Testis (tissue), 3 donors: ENCODE data around the gene FMNL2. TPM values are rescaled to one million over a fixed set of nuclear protein-coding genes. Genes with fewer than 3 reads are reported as not detected.

Experiments used
- DNase-seq: peaks from one replicate; pipeline ENCODE4 v3.0.0-alpha.2; 2019
- H3K27ac ChIP-seq, 2 donors: fragments of 200-600 bp; sonication (generic); one replicate each; pipeline ENCODE4 v1.5.1; 2019
- H3K27me3 ChIP-seq: fragments of 200-600 bp; sonication (generic); one replicate; pipeline ENCODE4 v1.5.1; 2019
- H3K36me3 ChIP-seq: fragments of 200-600 bp; sonication (generic); one replicate; pipeline ENCODE4 v1.5.1; 2017; ENCODE audit warnings: low read depth; ENCODE audit errors: missing control alignments
- H3K4me1 ChIP-seq: fragments of 200-600 bp; sonication (generic); one replicate; pipeline ENCODE4 v1.5.1; 2019
- H3K4me3 ChIP-seq, 2 donors: fragments of 200-600 bp; sonication (generic); one replicate each; pipeline ENCODE4 v1.5.1; 2017 to 2019
- H3K9me3 ChIP-seq: fragments of 200-600 bp; sonication (generic); one replicate; pipeline ENCODE4 v1.5.1; 2017
- CTCF ChIP-seq, 3 experiments: fragments of 450-650 bp in 2 of 3; fragments of 200-600 bp in 1 of 3; sonication (generic) in 1 of 3; IDR thresholded peaks; one replicate each; pipeline ENCODE4 v1.5.1; 2016 to 2019; ENCODE audit warnings: antibody characterized with exemption in 3 of 3, mild to moderate bottlenecking in 2 of 3, moderate library complexity in 1 of 3
- POLR2A ChIP-seq: fragments of 450-650 bp; IDR thresholded peaks from one replicate; pipeline ENCODE4 v1.6.1; 2017; ENCODE audit warnings: antibody characterized with exemption, mild to moderate bottlenecking, moderate library complexity
- WGBS, 2 donors: methylation state at CpG; one replicate each; pipeline ENCODE4 v1.1.5; 2018; 5-methylcytosine and 5-hydroxymethylcytosine counted together
- intact Hi-C: fragments of 100-400 bp; cut with DNase I; formaldehyde crosslinking; loops from one replicate; pipeline ENCODE4 v1.15.1; 2023; ENCODE audit warnings: low total_unique reads
- polyA plus RNA-seq: library from polyadenylated mRNA; stranded (reverse); fragments of 350-450 nt; fragmentation: Illumina TruSeq; extraction: RNeasy Lipid Tissue Mini Kit (QIAGEN cat#74804); gene quantifications from one replicate; pipeline ENCODE4 v1.2.3, GENCODE V29; 2014; ENCODE audit warnings: low read depth, low replicate concordance; ENCODE audit not compliant: insufficient read depth
- total RNA-seq, 2 donors: library from RNA; depleted of rRNA; stranded (reverse); fragments of >200 nt; gene quantifications; one replicate each; pipeline ENCODE4 v1.2.3, GENCODE V29; 2016

Gene FMNL2
- total and polyA plus RNA-seq, 3 donors from 2014 or later, result 15.4 to 19.8 (median 16.8) TPM

- no peak overlapping the region for H3K27ac ChIP-seq
- WGBS, 2 donors, result 67 to 77% methylated on average over 3 of the region's 3 CpGs
- TF ChIP-seq CTCF (IDR thresholded peaks at IDR 0.05) (no peak), POLR2A (no peak)
- no peaks in the 10 kb centered on the region for H3K9me3 ChIP-seq
- peaks cover 10% of the 10 kb centered on the region for H3K4me1 ChIP-seq
- no peaks in the 10 kb centered on the region for H3K27me3 ChIP-seq
- DNase-seq, result no peak
- no peak overlapping the region for H3K4me3 ChIP-seq
- H3K36me3 ChIP-seq, result no peaks in the 10 kb centered on the region
- intact Hi-C loops, result no loop called here
Measured at GRCh38 chr2:152504618-152505017, 169.6 kb downstream of the FMNL2 start.

GRCh38 chr2:152505495-152505906 is 170.5 kb downstream of the FMNL2 start:
- Histone ChIP-seq H3K4me3 (no peak overlapping the region), H3K27me3 (no peaks in the 10 kb centered on the region), H3K4me1 (peaks cover 4% of the 10 kb centered on the region), H3K9me3 (no peaks in the 10 kb centered on the region), H3K27ac (peak overlapping the region in 1 of 2 donors; percentile 21), H3K36me3 (no peaks in the 10 kb centered on the region)
- TF ChIP-seq CTCF (IDR thresholded peaks at IDR 0.05) (no peak), POLR2A (no peak)
- peak; percentile 65 for DNase-seq
- intact Hi-C loops, result no loop called here
- 35% methylated on average over 9 of the region's 9 CpGs for WGBS, 2 donors

- Histone ChIP-seq H3K36me3 (no peaks in the 10 kb centered on the region), H3K27me3 (no peaks in the 10 kb centered on the region), H3K4me3 (no peak overlapping the region), H3K27ac (no peak overlapping the region), H3K9me3 (no peaks in the 10 kb centered on the region), H3K4me1 (peaks cover 3% of the 10 kb centered on the region)
- intact Hi-C loops, result no loop called here
- 86 to 89% methylated on average over 4 of the region's 4 CpGs for WGBS, 2 donors
- no peak for DNase-seq
- no peak for TF ChIP-seq POLR2A
- TF ChIP-seq CTCF (IDR thresholded peaks at IDR 0.05), result no peak
Measured at GRCh38 chr2:152506843-152507242, 171.9 kb downstream of the FMNL2 start.

- Histone ChIP-seq H3K27ac (no peak overlapping the region), H3K9me3 (no peaks in the 10 kb centered on the region), H3K36me3 (no peaks in the 10 kb centered on the region), H3K4me1 (peaks cover 3% of the 10 kb centered on the region), H3K4me3 (no peak overlapping the region), H3K27me3 (no peaks in the 10 kb centered on the region)
- TF ChIP-seq CTCF (IDR thresholded peaks at IDR 0.05) (no peak), POLR2A (no peak)
- DNase-seq, result no peak
- WGBS, 2 donors, result 81 to 84% methylated on average over 6 of the region's 6 CpGs
- intact Hi-C loops, result no loop called here
Measured at GRCh38 chr2:152507907-152508306, 172.9 kb downstream of the FMNL2 start.

- H3K27me3 ChIP-seq, result no peaks in the 10 kb centered on the region
- DNase-seq, result no peak
- intact Hi-C loops, result no loop called here
- WGBS, 2 donors, result 61 to 77% methylated on average over 4 of the region's 4 CpGs
- TF ChIP-seq CTCF (IDR thresholded peaks at IDR 0.05), result no peak
- TF ChIP-seq POLR2A, result no peak
- no peaks in the 10 kb centered on the region for H3K36me3 ChIP-seq
- H3K4me1 ChIP-seq, result peaks cover 3% of the 10 kb centered on the region
- no peak overlapping the region for H3K4me3 ChIP-seq
- no peaks in the 10 kb centered on the region for H3K9me3 ChIP-seq
- H3K27ac ChIP-seq, result no peak overlapping the region
Measured at GRCh38 chr2:152508446-152508845, 173.5 kb downstream of the FMNL2 start.
